Stimulated activated CD8-positive, alpha-beta memory T cell treated with anti-CD3 and anti-CD28 coated beads, Interleukin-4, amount 100 ng/mL, for 24 hours (primary cell): ENCODE results near the gene BNIP5.

Experiments used
- DNase-seq: peaks from one replicate; pipeline ENCODE4 v3.0.0-alpha.2; 2020; ENCODE audit warnings: low read depth

The BNIP5 gene

GRCh38 chr6:36336779-36337241, at the start of gene BNIP5:
TSS of gene BNIP5 (minus strand) at chr6:36336888. CDS start at chr6:36330690, 6,198 bp downstream.
- DNase-seq: no peak

- DNase-seq: no peak
These were observed 47.4 kb upstream of the BNIP5 start for GRCh38 chr6:36384095-36384494.

- no peak for DNase-seq
These were observed 46.9 kb upstream of the BNIP5 start for GRCh38 chr6:36383606-36384005.

- no peak for DNase-seq
These were observed 46.3 kb upstream of the BNIP5 start for GRCh38 chr6:36382976-36383375.

GRCh38 chr6:36381502-36382389, 45.1 kb upstream of the BNIP5 start:
- no peak for DNase-seq

- no peak for DNase-seq
These were observed 43.5 kb upstream of the BNIP5 start for GRCh38 chr6:36380166-36380565.

DNA sequence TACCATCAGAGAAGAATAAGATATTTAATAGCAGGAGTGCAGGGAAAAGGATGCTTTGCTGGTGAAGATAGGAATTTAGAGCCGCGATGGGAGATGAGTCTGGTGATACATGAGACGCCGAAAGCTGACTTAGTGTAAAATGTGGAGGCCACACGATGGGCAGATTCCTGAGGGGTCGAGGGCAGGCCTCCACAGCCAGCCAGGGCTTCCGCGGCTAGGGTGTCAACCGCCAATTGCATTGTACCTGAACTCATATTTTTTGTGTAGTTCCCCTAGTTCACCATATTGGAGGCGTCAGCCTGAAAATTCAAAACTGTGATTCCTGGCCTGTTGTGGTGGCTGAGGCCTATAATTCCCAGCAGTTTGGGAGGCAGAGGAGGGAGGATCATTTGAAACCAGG, 42.2 kb upstream of the BNIP5 start:
- DNase-seq: no peak

GRCh38 chr6:36378243-36378920, 41.7 kb upstream of the BNIP5 start:
- no peak for DNase-seq

DNA sequence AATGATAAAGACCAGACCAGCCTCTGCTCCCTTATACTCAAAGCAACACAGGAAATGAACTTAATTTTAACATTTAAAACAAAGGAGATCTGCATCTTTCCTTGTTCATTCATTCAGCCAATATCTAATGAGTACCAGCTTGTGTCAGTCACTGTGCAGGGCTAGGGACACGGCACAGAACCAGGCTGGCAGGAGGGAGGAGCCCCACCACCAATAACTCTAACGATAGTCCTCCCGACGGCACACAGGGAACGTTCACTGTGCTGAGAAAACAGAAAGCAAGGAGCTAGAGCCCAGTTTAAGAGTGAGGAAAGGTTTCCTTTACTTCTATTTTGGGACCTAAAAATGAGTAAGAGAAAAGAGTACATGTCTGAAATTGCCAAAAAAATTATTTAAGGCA, 40.9 kb upstream of the BNIP5 start:
- DNase-seq: no peak

DNA sequence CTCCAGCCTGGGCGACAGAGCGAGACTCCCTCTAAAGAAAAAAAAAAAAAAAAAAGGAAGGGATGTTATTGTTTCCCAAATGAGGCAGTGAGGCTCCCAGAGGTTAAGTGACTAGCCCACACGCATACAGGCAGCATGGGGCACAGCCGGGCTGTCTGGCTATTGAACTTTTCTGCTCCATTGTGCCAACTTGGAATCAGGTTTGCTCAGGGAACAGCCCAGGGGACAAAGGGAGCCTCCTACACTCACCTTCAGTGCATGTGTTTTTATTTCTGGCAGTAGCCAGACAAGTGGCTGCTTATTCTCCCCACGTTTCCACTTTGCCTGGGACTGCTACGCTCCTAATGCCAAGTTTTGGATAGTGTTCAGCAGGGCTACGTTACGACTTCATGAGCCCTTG, 40.1 kb upstream of the BNIP5 start:
- no peak for DNase-seq

DNA sequence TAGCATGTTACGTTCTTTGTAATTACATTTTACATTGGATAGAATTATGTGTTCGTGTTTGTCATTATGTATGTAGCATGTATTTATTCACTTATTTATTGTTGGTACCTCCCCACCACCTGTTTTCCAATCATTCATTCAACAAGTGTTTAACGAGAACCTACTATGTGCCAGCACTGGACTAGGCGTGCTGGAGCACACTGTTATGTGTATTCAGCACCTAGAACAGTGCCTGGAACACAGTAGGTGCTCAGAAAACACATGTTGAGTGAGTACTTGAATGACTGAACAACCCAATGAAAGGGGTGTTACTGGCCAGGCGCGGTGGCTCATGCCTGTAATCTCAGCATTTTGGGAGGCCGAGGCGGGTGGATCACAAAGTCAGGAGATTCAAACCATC, 39.5 kb upstream of the BNIP5 start:
- DNase-seq: no peak

- no peak for DNase-seq
These were observed 39.0 kb upstream of the BNIP5 start for GRCh38 chr6:36375644-36376155.

GRCh38 chr6:36374972-36375371, 38.3 kb upstream of the BNIP5 start:
- DNase-seq: no peak

GRCh38 chr6:36374194-36374593, 37.5 kb upstream of the BNIP5 start:
- no peak for DNase-seq

- DNase-seq: no peak
These were observed 36.8 kb upstream of the BNIP5 start for GRCh38 chr6:36373368-36374019.

GRCh38 chr6:36372088-36372487, 35.4 kb upstream of the BNIP5 start:
- no peak for DNase-seq

DNA sequence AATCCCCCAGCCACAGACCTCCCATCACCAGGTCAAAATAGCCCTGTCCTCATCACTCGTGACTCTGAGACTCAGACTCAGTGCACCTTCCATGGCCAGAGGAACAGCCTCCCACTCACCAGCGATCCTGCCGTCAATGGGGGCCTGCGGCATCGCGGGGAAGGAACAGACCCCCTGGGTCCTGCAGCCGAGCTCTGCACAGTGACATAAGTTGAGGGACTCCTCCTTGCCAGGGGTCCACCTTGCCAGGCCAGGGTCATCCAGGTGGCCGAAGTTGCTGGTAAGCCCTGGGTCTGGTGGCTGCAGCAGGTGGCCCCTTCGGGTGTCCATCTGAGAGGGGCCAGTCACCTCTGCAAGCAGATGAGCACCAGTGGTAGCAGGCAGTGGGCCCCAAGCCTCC, 34.5 kb upstream of the BNIP5 start:
- DNase-seq: no peak

DNA sequence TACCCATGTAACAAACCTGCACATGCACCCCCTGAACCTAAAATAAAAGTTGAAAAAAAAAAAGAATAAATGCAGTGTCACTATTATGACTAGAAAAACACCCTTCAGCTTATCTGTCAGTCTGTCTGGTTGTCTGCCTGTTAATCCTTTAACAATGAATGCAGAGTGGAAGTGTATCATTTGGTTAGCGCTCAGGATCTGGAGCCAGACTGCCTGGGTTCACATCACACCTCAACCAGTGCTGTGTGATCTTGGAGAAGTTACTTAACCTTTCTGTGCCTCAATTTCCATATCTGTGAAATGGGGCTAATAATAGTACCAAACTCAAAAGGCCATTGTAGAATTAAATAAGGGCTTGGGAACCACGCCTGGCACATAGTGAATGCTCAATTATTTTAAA, 34.0 kb upstream of the BNIP5 start:
- DNase-seq: no peak

- no peak for DNase-seq
These were observed 32.5 kb upstream of the BNIP5 start for GRCh38 chr6:36368921-36369865.

GRCh38 chr6:36368421-36368820, 31.7 kb upstream of the BNIP5 start:
- no peak for DNase-seq

DNA sequence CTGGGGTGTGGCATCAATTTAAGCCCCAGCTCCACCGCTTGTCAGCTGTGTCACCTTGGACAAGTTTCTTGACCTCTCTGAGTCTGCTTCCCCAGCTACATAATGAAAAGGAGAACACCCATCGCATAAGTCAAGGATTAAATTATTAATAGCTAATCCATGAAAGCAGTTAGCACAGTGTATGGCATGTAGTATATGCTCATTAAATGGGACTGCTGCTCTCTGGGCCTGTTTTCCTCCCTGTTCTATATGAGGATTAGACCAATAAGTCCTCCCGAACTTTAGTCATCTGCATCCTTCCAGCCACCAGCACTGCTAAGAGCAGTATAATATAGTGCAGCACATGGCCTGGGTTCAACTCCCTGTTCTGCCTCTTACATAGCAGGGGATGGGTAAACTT, 31.1 kb upstream of the BNIP5 start:
- DNase-seq: no peak
